HCT116 (cell line): ENCODE data around the gene SLC66A1.

Source experiments
- ATF3 ChIP-seq: IDR thresholded peaks from 2 replicates; pipeline ENCODE4 v1.6.1; 2012
- CTCF ChIP-seq, 3 experiments: fragments of 200-600 bp in 1 of 3; sonication (generic) in 1 of 3; IDR thresholded peaks in 2 of 3; conservative IDR thresholded peaks in 1 of 3; 2 replicates each; pipeline ENCODE4 v1.5.1; 2012 to 2017; ENCODE audit warnings: low read depth in 2 of 3, low read length in 2 of 3, antibody characterized with exemption in 1 of 3, borderline replicate concordance in 1 of 3, control low read depth in 1 of 3, mild to moderate bottlenecking in 1 of 3, mixed read lengths in 1 of 3, mixed run types in 1 of 3, moderate library complexity in 1 of 3; ENCODE audit not compliant: insufficient read depth in 1 of 3
- EZH2 ChIP-seq: fragments of 200-600 bp; sonication (generic); IDR thresholded peaks from 2 replicates; pipeline ENCODE4 v1.6.1; 2017; ENCODE audit warnings: antibody characterized with exemption, mixed run types
- POLR2AphosphoS5 ChIP-seq: IDR thresholded peaks from 2 replicates; pipeline ENCODE4 v1.6.1; 2011; ENCODE audit warnings: mild to moderate bottlenecking, low read depth, low read length, moderate library complexity
- TCF7L2 ChIP-seq: IDR thresholded peaks from 2 replicates; pipeline ENCODE4 v1.7.0; 2011; ENCODE audit warnings: borderline replicate concordance, inconsistent platforms; ENCODE audit not compliant: insufficient read depth, insufficient read length; ENCODE audit errors: extremely low read depth
- YY1 ChIP-seq: IDR thresholded peaks from 2 replicates; pipeline ENCODE4 v1.6.1; 2011; ENCODE audit warnings: low read length, low read depth, moderate library complexity, mild to moderate bottlenecking; ENCODE audit not compliant: insufficient replicate concordance; ENCODE audit errors: extremely low read depth

GRCh38 chr1:19360843-19361610 is 48.9 kb downstream of the SLC66A1 start:
- no peak for TF ChIP-seq POLR2AphosphoS5
- TF ChIP-seq CTCF (IDR thresholded peaks at IDR 0.05 in 2 of 3, conservative IDR thresholded peaks at IDR 0.05 in 1 of 3; ENCODE audit: borderline replicate concordance in 1 of 3, insufficient read depth in 1 of 3, low read depth in 2 of 3, low read length in 2 of 3): no peak
- no peak for TF ChIP-seq YY1
- TF ChIP-seq TCF7L2: no peak
- TF ChIP-seq ATF3: no peak
- TF ChIP-seq EZH2: no peak
